NCI-H128 (cell line): Measurements from ENCODE around the gene PDE6B.

Source experiments
- DNase-seq: peaks from one replicate; lab custom pipeline; 2025; ENCODE audit not compliant: unreplicated experiment; lab: John Stamatoyannopoulos, UW

Gene PDE6B

DNA sequence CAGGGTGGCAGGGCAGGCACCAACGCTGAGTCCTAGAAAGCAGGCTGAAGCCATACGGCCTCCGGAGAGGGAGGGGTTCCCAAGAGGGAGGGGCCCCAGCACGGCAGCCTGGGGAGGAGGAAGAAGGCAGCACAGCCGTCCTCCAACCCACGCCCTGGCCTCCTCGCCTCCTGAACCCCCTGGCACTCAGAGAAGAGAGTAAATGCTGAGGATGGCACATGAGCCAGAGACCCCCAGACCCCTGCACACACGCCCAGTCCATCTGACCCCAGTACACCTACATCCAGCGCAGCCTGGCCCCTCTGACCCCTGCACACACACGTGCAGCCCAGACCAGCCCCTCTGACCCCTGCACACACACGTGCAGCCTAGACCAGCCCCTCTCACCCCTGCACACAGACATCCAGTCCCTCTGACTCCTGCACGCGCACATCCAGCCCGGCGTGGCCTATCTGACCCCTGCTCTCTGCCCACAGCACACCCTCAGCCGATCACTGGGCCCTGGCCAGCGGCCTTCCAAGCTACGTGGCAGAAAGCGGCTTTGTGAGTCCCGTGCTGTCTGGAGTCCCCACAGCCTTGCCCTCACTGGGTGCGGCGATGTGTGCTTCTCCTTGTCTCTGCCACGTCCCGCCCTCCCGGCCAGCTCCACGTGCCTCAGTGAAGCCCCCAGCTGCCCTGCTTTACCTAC, 30.2 kb downstream of the PDE6B start:
- DNase-seq: no peak

DNA sequence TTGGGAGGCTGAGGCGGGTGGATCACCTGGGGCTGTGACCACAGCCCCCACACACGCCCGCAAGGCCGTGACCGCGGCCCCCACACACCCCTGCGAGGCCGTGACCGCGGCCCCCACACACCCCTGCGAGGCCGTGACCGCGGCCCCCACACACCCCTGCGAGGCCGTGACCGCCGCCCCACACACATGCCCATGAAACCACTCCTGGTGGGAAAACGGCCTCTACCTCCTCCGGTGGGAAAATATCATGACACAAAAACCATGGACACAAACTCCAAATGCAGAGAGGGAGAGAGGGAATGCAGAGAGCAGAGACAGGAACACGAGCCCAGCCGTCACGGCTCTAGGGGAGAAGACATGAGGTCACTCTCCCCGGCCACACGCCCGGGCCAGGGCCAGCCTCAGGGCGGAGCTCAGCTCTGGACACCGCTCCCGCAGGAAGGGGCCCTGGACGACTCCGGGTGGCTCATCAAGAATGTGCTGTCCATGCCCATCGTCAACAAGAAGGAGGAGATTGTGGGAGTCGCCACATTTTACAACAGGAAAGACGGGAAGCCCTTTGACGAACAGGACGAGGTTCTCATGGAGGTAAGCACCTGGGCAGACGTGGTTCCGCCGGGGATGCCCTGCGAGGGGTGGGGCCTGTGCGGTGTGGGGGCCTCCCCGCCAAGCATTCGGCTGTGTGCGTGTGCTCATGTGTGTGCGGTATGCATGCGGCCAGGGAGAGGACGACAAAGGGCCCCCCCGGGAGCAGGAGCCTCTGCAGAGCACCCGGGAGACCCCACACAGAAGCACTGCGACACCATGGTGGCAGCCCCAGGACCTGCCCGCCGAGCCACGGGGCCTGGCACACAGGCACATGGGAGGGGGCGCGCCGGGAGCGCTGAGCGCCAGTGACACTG, 31.3 kb downstream of the PDE6B start:
- DNase-seq: no peak

DNA sequence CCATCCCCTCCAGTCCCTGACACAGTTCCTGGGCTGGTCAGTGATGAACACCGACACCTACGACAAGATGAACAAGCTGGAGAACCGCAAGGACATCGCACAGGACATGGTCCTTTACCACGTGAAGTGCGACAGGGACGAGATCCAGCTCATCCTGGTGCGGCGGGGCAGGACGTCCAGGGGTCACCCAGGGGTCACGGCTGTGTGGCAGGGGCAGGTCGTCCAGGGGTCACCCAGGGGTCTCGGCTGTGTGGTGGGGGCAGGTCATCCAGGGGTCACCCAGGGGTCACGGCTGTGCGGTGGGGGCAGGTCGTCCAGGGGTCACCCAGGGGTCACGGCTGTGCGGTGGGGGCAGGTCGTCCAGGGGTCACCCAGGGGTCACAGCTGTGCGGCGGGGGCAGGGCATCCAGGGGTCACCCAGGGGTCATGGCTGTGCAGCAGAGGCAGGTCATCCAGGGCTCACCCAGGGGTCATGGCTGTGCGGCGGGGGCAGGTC, 32.0 kb downstream of the PDE6B start:
- no peak for DNase-seq

DNA sequence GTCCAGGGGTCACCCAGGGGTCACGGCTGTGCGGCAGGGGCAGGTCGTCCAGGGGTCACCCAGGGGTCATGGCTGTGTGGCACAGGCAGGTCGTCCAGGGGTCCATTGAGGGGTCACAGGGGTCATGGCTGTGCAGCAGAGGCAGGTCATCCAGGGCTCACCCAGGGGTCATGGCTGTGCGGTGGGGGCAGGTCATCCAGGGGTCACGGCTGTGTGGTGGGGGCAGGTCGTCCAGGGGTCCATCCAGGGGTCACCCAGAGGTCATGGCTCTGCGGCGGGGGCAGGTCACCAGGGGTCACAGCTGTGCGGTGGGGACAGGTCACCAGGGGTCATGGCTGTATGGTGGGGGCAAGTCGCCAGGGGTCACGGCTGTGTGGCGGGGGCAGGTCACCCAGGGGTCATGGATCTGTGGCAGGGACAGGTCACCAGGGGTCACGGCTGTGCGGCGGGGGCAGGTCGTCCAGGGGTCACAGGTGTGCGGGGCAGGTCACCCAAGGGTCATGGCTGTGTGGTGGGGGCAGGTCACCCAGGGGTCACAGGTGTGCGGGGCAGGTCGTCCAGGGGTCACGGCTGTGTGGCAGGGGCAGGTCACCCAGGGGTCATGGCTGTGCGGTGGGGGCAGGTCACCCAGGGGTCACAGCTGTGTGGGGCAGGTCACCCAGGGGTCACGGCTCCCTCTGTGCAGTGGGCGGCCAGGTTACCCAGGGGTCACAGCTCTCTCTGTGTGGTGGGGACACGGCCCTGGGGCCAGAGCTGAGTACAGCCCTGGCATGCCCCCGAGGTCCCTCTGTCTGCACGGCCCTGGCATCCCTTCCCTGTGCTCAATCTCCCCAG, 32.7 kb downstream of the PDE6B start:
- DNase-seq: no peak

DNA sequence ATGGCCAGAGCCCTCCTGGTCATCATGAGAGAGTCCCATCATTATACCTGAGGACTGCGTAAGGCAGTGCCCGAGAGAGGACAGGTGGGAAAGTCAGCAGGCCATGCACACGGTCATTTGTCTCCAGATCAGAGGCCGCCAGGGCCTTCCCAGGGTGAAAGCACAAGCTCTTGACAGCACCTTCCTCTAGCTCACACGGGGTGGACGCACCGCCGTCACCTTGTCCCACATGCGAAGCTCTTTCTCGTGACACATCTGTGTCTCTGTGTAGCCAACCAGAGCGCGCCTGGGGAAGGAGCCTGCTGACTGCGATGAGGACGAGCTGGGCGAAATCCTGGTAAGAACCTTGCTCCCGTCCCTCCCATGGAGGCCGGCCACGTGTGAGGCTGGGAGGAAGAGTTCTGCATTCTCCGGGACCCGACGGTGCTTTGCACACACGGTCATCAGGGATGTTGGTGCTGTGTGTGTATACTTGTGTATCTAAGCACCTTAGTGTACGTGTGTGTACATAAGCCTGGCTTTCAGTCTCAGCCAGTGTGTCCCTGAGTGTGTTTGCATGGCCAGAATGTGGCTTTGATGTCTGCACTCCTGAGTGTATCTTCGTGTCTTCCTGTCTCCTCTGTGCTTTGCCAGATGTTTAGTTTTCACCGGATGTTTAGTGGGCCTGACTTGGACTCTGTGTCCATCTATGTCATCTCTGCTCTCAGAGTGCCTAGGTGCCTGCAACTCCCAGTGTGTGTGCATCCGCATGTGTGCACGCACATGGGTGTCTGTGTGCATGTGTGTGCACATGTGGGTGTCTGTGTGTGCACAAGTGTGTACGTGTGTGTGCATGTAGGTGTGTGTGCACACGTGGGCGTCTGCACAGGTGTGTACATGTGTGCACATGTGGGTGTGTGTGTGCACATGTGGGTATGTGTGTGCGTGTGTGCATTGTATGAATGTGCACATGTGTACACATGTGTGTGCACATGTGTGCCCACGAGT, 33.6 kb downstream of the PDE6B start:
- DNase-seq: no peak

DNA sequence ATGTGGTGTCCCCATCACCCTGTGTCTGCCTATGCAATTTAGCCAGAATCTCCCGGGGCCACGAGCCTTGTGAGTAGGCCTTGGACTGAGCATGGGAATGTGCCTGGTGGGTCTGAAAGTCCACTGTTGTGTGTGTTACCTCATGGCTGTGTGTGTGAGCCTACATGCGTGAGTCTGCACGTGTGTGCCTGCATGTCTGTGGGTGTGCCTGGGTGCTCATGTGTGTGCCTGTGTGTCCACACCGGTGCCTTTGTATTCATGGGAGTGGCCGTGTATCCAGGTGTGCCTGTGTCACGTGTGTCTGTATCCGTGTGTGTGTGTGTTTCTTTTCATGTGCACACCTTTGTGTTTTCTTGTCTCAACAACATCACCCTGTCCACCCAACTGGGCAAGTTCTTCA, 34.5 kb downstream of the PDE6B start:
- no peak for DNase-seq

DNA sequence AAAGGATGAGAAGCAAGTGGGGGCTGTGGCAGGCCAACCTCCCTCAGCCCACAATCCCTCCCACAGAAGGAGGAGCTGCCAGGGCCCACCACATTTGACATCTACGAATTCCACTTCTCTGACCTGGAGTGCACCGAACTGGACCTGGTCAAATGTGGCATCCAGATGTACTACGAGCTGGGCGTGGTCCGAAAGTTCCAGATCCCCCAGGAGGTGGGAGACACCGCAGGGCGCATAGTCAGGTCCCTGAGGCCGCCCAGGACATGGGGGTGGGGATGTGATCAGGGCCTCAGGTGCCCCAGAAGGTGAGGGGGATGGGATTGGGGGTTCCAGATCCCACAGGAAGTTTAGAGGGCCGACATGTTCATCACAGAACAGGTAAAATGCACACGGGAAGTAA, 35.0 kb downstream of the PDE6B start:
- DNase-seq: no peak

DNA sequence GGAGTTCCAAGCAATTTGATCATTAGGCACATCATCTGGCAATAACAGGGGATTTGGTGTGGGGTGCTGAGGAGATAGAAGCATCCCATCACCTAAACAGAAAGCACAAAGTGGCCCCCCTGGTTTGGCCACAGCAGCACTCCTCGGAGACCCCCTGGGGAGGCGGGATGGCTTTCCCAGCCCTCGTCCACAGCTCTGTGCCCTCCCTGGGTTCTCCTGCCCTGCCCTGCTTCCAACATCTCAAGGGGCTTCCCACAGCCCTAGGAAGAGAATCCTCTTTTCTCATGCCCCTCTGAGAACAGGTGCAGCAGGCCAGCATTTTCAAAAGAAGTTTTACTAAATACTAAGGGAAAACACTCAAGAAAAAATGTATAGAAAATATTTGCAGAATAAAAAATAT, 35.9 kb downstream of the PDE6B start:
- no peak for DNase-seq

DNA sequence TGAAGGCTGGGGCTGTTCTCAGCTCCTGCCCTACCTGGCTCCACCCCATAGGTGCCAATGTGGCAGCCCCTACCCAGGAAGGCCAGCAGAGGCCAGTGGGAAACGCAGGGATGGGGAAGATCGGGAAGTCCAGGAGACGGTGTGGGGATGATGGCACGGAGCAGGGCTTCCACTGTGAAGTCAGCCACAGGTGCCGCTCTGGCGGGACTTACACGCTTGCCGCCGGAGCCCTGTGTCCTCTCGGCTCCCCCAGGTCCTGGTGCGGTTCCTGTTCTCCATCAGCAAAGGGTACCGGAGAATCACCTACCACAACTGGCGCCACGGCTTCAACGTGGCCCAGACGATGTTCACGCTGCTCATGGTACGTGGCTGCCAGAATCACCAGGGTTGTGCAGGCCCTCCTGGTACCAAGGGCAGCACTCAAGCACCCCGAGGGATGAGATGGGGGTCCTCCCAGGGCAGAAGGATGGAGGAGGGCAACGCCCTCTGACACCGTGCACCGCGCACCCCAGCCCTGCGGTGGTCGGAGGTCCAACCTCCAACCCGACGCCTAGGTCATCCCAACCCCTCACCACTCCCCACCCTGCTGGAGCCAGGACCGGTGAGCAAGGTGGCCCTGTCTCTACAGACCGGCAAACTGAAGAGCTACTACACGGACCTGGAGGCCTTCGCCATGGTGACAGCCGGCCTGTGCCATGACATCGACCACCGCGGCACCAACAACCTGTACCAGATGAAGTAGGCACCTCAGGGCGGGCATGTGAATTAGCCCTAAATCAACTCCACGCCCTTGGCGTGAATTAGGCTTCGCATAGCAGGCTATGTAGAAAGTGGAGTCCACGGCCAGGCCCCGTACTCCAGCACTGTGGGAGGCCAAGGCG, 36.7 kb downstream of the PDE6B start:
- DNase-seq: no peak

DNA sequence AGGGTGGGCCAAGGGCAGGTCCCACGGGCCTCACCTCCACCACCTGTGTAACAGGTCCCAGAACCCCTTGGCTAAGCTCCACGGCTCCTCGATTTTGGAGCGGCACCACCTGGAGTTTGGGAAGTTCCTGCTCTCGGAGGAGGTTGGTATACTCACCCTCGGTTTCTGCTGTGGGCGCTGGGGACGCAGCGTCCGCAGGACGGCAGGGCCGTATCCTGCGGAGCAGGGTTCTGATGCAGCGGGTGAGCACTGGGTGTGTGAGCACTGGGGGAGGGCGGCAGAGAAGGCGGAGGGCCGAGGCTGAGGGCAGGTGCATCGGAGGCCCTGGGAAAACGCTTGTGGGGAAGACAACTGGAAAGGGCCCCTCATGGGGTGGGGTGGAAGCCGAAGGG, 37.7 kb downstream of the PDE6B start:
- DNase-seq: no peak

DNA sequence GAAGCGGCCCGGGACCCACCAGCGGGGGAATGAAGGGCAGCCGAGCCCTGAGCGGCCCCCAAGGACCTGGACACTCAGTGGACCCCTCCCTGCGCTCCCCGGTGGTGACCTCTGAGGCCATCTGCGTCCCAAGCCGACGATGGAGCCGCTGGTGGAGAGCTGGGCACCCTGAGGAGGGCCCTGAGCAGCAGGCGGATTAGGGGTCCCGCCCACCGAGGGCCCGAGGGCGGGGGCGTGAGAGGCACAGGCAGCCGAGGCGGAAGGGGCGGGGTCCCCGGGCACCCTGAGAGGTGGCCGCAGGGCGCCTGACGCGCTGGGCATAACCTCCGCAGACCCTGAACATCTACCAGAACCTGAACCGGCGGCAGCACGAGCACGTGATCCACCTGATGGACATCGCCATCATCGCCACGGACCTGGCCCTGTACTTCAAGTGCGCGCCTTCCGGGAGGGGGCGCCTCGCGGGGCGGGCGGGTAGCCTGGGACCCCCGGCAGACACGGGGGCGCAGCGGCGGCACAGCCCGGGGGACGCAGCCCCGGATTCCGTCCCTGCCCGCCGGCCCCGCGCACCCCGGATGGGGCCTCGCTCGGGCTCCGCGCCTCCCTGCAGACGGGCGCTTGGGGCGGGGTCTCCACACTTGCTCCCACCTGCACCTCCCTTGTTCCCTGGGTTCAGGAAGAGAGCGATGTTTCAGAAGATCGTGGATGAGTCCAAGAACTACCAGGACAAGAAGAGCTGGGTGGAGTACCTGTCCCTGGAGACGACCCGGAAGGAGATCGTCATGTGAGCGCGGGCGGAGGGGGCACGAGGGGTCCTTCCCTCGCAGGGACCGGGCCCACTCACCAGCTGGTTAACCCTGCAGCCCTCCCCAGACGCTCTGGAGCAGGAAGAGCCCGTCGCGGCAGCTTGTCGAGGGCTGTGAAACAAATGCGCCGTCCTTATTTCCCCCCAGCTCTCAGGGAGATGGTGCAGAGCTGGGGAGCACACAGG, 38.4 kb downstream of the PDE6B start:
- peak; percentile 25 for DNase-seq

DNA sequence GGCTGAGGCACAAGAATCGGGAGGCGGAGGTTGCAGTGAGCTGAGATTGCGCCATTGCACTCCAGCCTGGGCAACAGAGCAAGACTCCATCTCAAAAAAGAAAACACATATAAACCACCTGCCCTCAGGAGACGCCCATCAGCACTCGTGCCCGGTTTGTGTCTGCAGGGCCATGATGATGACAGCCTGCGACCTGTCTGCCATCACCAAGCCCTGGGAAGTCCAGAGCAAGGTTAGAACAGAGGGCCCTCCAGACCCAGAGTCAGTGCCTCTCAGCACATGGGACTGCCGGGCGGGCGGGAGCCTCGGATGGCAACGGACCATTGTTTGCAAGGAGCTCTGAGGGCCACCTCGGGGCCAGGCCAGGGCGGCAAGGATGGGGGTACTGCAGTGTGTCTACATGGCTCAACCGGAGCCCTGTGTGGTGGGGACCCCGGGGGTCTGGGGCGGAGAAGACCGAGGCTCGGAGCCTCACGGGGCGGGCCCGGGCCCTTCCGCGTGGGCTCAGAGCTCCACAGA, 39.4 kb downstream of the PDE6B start:
- no peak for DNase-seq

DNA sequence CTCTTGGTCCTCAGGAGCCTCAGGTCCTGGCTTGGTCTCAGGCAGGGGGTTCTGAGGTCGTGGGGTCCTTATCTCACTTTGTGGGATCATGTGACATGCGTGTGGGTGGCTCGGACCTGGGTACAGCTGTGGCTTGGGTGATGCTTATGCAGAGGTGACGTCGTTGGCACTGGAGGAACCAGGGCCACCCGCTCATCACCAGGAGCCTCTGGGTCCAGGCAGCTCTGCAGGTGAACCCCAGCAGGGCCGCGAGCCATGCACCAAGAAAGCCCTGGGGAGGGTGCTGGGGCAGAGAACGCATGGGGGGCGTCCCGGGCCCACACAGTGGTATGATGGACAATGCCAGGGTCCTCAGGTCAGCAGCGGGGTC, 40.0 kb downstream of the PDE6B start:
- DNase-seq: no peak

DNA sequence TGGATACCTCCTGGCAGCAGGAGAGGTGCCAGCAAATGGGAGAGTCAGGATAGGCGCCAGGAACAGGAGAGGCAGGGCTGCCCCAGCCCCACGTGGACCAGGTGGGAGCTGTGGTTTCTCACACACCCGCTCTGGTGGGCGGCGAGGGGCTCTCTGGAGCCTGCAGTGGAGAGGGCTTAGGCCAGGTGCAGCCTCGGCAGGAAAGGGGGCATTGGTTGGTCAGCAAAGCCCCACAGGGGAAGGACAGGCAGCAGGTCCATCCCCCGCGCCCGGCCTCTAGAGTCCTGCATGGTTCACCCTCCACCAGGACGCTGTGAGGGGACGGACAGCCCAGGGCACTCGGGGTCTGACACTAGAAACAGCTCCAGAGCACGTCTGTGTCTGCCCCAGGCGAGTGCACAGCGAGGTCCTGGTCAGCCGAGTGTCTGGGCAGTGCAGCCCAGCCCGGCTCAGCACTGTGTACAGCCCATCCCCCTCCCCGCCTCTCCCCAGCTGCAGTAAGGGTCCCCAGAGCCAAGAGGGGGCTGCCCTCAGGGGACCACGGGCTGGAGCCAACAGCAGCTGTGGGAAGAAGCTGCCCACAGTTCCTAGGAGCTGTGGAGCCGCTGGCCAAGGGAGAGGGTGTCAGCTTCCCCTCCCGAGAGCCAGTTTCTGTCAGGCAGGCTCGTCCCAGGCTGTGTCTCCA, 40.5 kb downstream of the PDE6B start:
- no peak for DNase-seq

DNA sequence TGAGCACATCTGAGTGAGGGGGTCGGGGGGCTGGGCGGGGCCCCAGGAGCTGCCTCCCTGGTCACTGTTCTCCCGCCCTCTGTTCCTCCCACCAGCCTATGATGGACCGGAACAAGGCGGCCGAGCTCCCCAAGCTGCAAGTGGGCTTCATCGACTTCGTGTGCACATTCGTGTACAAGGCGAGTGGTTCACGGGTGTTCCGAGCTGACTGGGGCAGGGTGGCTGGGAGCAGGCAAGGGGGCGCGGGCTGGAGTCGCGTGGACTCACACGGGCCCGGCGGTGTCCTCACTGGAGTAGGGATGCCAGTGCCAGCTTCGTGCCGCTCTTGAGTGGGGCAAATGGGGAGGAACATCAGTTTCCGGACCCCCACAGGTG, 41.0 kb downstream of the PDE6B start:
- DNase-seq: no peak

DNA sequence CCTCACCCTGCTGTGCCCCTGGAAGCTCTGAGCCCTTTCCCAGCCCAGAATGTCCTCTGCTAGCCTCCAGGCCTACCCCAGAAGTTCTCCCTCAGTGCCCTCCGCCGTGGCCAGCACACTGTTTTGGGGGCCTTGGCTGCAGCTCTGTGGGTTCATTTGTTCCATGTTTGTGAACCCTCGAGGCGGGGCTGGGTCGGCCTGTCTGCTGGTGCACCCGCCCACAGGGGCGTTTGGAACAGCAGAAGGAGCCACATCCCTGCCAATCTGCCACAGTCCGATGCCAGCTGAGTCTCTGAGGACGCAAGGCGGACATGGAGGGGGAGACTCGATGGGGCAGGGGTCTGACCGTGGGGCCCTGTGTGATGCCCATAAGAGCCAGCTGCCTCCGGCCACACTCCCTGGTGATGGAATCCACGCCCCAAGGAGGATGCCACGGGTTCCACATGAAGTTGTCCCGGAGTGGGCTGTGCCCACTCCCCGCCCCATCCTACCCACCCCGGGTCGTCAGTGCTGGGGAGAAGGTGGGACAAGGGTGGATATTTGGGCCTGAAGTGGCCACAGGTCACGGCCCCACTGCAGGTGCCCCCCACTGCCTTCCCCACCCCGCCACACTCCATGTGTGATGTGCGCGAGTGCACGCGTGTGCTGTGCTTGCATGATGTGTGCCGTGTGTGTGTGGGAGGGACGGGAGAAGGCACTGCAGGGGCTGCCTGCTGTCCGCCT, 41.6 kb downstream of the PDE6B start:
- no peak for DNase-seq

DNA sequence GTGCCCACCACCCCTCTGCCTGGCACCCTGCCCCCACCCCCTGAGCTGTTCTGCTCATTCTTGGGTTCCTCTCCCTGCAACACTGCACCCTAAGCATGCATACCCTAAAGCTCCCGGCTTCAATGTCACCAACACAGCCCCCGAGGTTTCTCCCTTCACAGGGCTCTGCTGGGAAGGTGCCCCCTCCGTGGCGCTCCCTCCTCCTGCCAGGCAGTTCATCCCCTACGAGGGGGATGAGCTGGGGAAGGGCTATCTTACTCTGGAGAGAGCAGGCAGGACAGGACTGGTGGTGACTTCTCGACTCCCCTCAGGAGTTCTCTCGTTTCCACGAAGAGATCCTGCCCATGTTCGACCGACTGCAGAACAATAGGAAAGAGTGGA, 42.2 kb downstream of the PDE6B start:
- no peak for DNase-seq
